Neural cell (in vitro differentiated cells): ENCODE results near the gene POU2F3.

ENCODE experiments used
- CTCF ChIP-seq: fragments of 450-650 bp; IDR thresholded peaks from 2 replicates; pipeline ENCODE4 v1.5.1; 2014; ENCODE audit warnings: antibody characterized with exemption, mild to moderate bottlenecking, moderate library complexity; ENCODE audit not compliant: poor library complexity, severe bottlenecking
- EP300 ChIP-seq: fragments of 450-650 bp; conservative IDR thresholded peaks from 2 replicates; pipeline ENCODE4 v1.6.1; 2014; ENCODE audit warnings: antibody characterized with exemption, mild to moderate bottlenecking, moderate library complexity; ENCODE audit not compliant: poor library complexity, severe bottlenecking
- MXI1 ChIP-seq: fragments of 450-650 bp; conservative IDR thresholded peaks from 2 replicates; pipeline ENCODE4 v1.6.1; 2014; ENCODE audit warnings: antibody characterized with exemption, mild to moderate bottlenecking; ENCODE audit not compliant: poor library complexity, severe bottlenecking
- REST ChIP-seq: IDR thresholded peaks from 2 replicates; pipeline ENCODE4 v1.6.1; 2012; ENCODE audit warnings: borderline replicate concordance

GRCh38 chr11:120196826-120197225 is 43.1 kb upstream of the POU2F3 start:
- no peak for TF ChIP-seq CTCF
- no peak for TF ChIP-seq EP300
- no peak for TF ChIP-seq MXI1
- no peak for TF ChIP-seq REST
